Stimulated activated naive B cell treated with anti-CD40 and anti-IgM and Interleukin-4, amounts not matched to agents 10 μg/mL and 1 μg/mL and 100 μg/mL, for 72 hours (primary cell): ENCODE measurements around the gene TMEM80.
"Not testable (repeated sequence)": the region's sequence is repeated elsewhere in the genome, so short reads cannot be mapped to it uniquely, and the experiment has no call there.

Experiments
- ATAC-seq, 2 donors: fragments of 150-1000 bp; cut with Tn5 transposase; replicated peaks; 2 replicates each; pipeline ENCODE4 v1.10.0; 2021; ENCODE audit warnings: moderate library complexity in 1 of 2
- DNase-seq: peaks from one replicate; pipeline ENCODE4 v3.0.0; 2021
- H3K27ac Mint-ChIP-seq: one replicate; pipeline ENCODE4 v1.8.0; 2022; ENCODE audit warnings: mild to moderate bottlenecking, mixed read lengths
- H3K27me3 Mint-ChIP-seq, 2 donors: one replicate each; pipeline ENCODE4 v1.8.0; 2022; ENCODE audit warnings: mixed read lengths in 2 of 2
- H3K36me3 Mint-ChIP-seq, 2 donors: one replicate each; pipeline ENCODE4 v1.8.0; 2022; ENCODE audit warnings: mixed read lengths in 2 of 2, mild to moderate bottlenecking in 1 of 2
- H3K4me1 Mint-ChIP-seq, 2 donors: one replicate each; pipeline ENCODE4 v1.8.0; 2022; ENCODE audit warnings: mixed read lengths in 2 of 2, mild to moderate bottlenecking in 1 of 2
- H3K4me3 Mint-ChIP-seq, 2 donors: one replicate each; pipeline ENCODE4 v1.8.0; 2022; ENCODE audit warnings: mild to moderate bottlenecking in 2 of 2, mixed read lengths in 2 of 2, moderate library complexity in 1 of 2
- H3K9me3 Mint-ChIP-seq, 2 donors: one replicate each; pipeline ENCODE4 v1.8.0; 2022; ENCODE audit warnings: mixed read lengths in 2 of 2, mild to moderate bottlenecking in 1 of 2

Gene TMEM80

DNA sequence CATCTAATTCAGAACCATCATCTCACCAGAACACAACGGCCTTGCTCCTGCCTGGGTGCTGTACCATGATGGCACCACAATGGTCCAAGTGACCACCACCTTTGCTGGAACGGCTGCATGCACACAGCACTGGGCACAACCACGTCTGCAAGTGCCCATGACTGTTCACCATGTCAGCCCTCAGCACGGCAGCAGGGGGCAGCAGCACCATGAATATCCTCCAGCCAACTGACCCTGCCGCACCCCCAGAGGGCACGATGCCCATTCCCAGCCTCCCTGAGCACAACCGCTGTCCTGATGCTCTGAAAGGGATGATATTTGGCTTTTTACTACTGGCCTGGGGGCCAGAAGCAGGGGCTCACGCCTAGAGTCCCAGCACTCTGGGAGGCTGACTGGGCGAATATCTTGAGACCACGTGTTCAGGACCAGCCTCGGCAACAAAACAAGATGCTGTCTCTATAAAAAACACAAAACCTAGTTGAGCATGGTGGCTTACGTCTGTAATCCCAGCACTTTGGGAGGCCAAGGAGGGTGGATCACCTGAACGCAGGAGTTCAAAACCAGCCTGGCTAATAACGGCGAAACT lies 32.8 kb upstream of the TMEM80 start:
- Mint-ChIP-seq H3K4me1 (peaks cover 0 to 2% of the 10 kb centered on the region in 2 donors), H3K9me3 (no peaks in the 10 kb centered on the region), H3K36me3 (peaks cover 26 to 39% of the 10 kb centered on the region in 2 donors), H3K4me3 (no peak overlapping the region), H3K27me3 (no peaks in the 10 kb centered on the region), H3K27ac (no peak overlapping the region)
- DNase-seq: peak; percentile 27
- ATAC-seq: peak; percentile 83 to 91

GRCh38 chr11:665062-665703 lies 30.4 kb upstream of the TMEM80 start:
- H3K4me3 Mint-ChIP-seq: no peak overlapping the region

GRCh38 chr11:665704-666281 lies 29.8 kb upstream of the TMEM80 start:
- no peak for DNase-seq
- Mint-ChIP-seq H3K27me3 (no peaks in the 10 kb centered on the region), H3K4me1 (no peaks in the 10 kb centered on the region), H3K4me3 (no peak overlapping the region), H3K27ac (no peak overlapping the region), H3K9me3 (no peaks in the 10 kb centered on the region), H3K36me3 (peaks cover 20 to 36% of the 10 kb centered on the region in 2 donors)
- ATAC-seq: no peak

More at GRCh38 chr11:665062-665703, 30.4 kb upstream of the TMEM80 start:
- ATAC-seq (no peak), DNase-seq (no peak)
- H3K36me3 Mint-ChIP-seq: peaks cover 24 to 36% of the 10 kb centered on the region in 2 donors
- no peaks in the 10 kb centered on the region for H3K4me1 Mint-ChIP-seq
- no peaks in the 10 kb centered on the region for H3K9me3 Mint-ChIP-seq
- no peaks in the 10 kb centered on the region for H3K27me3 Mint-ChIP-seq
- no peak overlapping the region for H3K27ac Mint-ChIP-seq

DNA sequence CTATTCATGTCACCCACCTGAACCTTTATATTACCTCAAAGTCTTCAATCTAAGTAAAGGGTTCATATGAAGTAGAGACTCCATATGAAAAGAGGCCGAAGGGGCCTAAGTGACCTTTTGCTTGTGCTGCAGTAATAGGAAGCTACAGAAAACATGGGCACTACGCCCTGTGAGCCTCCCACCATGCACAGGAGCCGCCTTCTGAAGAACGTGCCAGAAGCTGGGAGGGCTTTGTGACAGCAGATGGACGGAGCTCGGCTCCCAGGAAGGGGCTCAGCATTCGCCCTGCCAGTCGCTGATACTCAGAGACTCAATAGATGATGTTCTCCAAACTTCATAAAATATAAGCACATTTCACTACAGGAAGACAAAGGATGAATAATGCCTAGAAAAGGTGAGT lies 21.8 kb upstream of the TMEM80 start:
- Mint-ChIP-seq H3K27me3 (no peaks in the 10 kb centered on the region), H3K27ac (no peak overlapping the region), H3K4me1 (no peaks in the 10 kb centered on the region), H3K36me3 (peaks cover 24 to 36% of the 10 kb centered on the region in 2 donors), H3K4me3 (no peak overlapping the region), H3K9me3 (no peaks in the 10 kb centered on the region)
- ATAC-seq: no peak
- no peak for DNase-seq

DNA sequence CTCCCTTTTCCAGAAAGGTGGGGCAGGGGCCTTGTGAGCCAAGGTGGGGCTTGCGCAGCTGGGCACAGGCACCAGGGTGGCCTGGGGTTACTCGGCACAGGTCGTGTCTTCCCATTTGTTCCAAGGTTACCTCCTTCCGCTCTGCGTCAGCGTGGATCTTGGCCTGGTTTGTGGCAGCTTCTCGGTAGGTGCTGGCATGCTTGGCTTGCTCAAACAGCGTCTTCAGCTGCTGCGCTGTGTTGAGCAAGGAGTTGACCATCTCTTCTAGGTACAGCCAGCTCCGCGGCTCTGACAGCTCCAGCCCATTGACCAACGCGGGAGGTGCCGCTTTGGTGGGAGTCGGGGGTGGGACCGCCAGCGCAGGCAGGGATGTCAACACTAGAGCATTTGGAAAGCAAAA lies 21.2 kb upstream of the TMEM80 start:
- Mint-ChIP-seq H3K4me3 (no peak overlapping the region), H3K27me3 (no peaks in the 10 kb centered on the region), H3K27ac (no peak overlapping the region), H3K4me1 (no peaks in the 10 kb centered on the region), H3K36me3 (peaks cover 30 to 38% of the 10 kb centered on the region in 2 donors), H3K9me3 (no peaks in the 10 kb centered on the region)
- DNase-seq: no peak
- no peak for ATAC-seq

GRCh38 chr11:678297-678696 lies 17.3 kb upstream of the TMEM80 start:
- Mint-ChIP-seq H3K27ac (no peak overlapping the region), H3K27me3 (no peaks in the 10 kb centered on the region), H3K4me1 (no peaks in the 10 kb centered on the region), H3K9me3 (no peaks in the 10 kb centered on the region), H3K36me3 (peaks cover 59% of the 10 kb centered on the region in 2 donors), H3K4me3 (no peak overlapping the region)
- DNase-seq (no peak), ATAC-seq (no peak)

DNA sequence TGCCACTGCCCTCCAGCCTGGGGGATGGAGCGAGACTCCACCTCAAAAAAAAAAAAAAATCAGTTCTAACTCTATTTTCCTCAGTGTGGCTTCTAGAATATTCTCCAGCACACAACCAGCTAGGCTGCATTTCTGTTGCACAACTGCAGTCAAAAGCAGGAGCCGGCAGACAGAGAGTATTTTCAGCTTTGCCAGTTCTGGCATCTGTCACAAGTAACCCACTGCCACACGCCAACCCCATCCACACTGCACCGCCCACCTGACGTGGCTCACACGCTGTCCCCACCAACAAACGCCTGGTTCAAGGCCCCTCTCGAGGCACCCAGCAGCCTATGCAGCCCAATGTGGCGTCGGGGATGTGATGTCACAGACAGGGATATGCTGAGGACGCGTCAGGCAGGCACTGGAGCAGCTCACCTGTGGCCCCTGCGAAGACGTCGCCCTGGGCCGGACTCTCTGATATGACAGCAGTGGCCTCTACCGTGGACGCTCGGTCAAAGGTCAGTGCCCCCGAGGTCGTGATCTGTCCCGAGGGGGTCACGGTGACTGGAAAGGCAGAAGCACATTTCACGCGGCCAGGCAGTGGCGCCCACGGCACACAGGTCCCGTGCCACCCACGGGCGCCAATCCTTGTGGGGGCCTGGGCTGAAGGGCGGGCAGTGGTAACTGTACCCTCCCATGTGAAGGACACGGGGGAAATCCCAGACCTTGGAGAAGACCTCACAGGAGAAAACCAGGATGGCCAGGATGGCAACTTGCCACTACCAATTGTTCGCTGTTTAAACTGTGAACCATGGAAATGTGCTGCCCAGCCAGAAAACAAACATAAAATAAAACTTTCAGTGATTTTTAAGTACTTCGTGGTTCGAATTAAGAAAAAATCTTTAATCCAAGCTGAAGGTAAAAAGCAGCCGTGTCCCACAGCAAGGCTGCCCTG lies 16.1 kb upstream of the TMEM80 start:
- Mint-ChIP-seq H3K27me3 (no peaks in the 10 kb centered on the region), H3K27ac (no peak overlapping the region), H3K36me3 (peaks cover 61 to 63% of the 10 kb centered on the region in 2 donors), H3K4me1 (no peaks in the 10 kb centered on the region), H3K4me3 (no peak overlapping the region), H3K9me3 (no peaks in the 10 kb centered on the region)
- ATAC-seq: no peak
- no peak for DNase-seq

- DNase-seq (no peak), ATAC-seq (no peak)
- Mint-ChIP-seq H3K27me3 (no peaks in the 10 kb centered on the region), H3K9me3 (no peaks in the 10 kb centered on the region), H3K4me3 (no peak overlapping the region), H3K27ac (peak overlapping the region; percentile 22), H3K4me1 (no peaks in the 10 kb centered on the region), H3K36me3 (peaks cover 58 to 69% of the 10 kb centered on the region in 2 donors)
Observed at GRCh38 chr11:680476-680875, 15.1 kb upstream of the TMEM80 start.

DNA sequence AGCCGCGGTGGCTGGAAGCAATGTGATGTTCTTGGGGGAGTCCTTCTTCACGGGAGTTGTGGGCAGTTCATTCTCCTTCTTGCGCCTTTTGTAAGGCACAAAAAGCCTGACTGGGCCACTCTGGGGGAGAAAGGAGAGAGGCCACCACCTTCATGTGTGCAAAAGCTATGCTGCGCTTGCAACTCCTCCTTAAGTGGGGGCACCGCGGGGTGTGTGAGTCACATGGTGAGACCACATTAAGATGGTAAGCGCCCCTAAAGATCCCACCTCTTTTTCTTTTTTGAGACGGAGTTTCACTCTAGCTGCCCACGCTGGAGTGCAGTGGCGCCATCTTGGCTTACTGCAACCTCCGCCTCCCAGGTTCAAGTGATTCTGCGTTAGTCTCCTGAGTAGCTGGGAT lies 14.6 kb upstream of the TMEM80 start:
- no peaks in the 10 kb centered on the region for H3K9me3 Mint-ChIP-seq
- peaks cover 55 to 70% of the 10 kb centered on the region in 2 donors for H3K36me3 Mint-ChIP-seq
- H3K4me1 Mint-ChIP-seq: no peaks in the 10 kb centered on the region
- H3K27me3 Mint-ChIP-seq: no peaks in the 10 kb centered on the region
- no peak overlapping the region for H3K27ac Mint-ChIP-seq
- DNase-seq: no peak
- ATAC-seq: no peak
- H3K4me3 Mint-ChIP-seq: no peak overlapping the region

DNA sequence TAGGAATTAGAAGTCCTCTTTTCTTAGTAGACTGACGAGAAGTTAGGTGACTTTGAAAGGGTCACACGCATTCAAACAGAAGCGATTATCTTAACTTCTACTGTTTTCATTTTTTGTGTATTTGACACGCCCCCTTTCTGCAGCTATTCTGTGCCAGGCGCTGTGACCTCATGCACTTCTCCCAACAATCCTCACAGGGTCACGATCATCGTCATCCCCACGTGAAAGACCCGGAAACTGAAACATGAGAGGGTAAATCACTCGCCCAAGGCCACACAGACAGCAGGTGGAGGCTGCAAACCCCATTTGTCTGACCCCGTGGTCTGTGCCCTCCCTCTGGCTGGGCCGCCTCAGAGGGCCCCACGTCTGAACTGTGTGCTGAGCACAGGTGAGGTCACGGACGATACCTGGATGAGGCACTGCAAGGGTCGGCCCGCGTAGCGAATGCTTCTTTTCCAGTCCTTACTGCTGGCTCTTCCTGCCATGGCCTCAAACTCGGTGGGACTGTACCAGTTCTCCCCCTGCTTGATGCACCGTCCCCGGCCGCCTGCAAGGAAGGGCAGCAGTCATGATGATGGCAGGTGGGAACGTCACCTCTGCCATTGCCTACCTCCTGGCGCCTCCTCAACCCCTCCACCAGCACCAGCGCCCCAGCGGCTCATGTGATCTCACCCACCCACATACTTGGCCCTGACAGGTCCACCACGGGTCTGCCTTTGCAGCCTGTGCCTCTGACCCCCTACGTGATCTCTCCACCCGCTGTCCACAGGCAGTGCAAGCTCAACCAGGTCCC lies 9.0 kb upstream of the TMEM80 start:
- Mint-ChIP-seq H3K36me3 (peaks cover 60% of the 10 kb centered on the region in 2 donors), H3K27me3 (no peaks in the 10 kb centered on the region), H3K4me1 (peaks cover 2 to 16% of the 10 kb centered on the region in 2 donors), H3K27ac (no peak overlapping the region), H3K9me3 (no peaks in the 10 kb centered on the region), H3K4me3 (no peak overlapping the region)
- no peak for DNase-seq
- no peak for ATAC-seq

GRCh38 chr11:687751-688150 lies 7.9 kb upstream of the TMEM80 start:
- peaks cover 9 to 27% of the 10 kb centered on the region in 2 donors for H3K4me1 Mint-ChIP-seq
- no peaks in the 10 kb centered on the region for H3K9me3 Mint-ChIP-seq
- no peak overlapping the region for H3K27ac Mint-ChIP-seq
- H3K4me3 Mint-ChIP-seq: no peak overlapping the region
- no peak for DNase-seq
- peaks cover 49 to 57% of the 10 kb centered on the region in 2 donors for H3K36me3 Mint-ChIP-seq
- ATAC-seq: no peak
- no peaks in the 10 kb centered on the region for H3K27me3 Mint-ChIP-seq

GRCh38 chr11:688681-689080 lies 6.9 kb upstream of the TMEM80 start:
- ATAC-seq (no peak), DNase-seq (no peak)
- Mint-ChIP-seq H3K36me3 (peaks cover 43 to 54% of the 10 kb centered on the region in 2 donors), H3K27ac (no peak overlapping the region), H3K27me3 (no peaks in the 10 kb centered on the region), H3K4me1 (peaks cover 18 to 36% of the 10 kb centered on the region in 2 donors), H3K9me3 (no peaks in the 10 kb centered on the region), H3K4me3 (no peak overlapping the region)

- no peaks in the 10 kb centered on the region for H3K9me3 Mint-ChIP-seq
- DNase-seq (no peak), ATAC-seq (no peak)
- no peaks in the 10 kb centered on the region for H3K27me3 Mint-ChIP-seq
- H3K4me3 Mint-ChIP-seq: no peak overlapping the region
- H3K4me1 Mint-ChIP-seq: peaks cover 23 to 40% of the 10 kb centered on the region in 2 donors
- peaks cover 34 to 47% of the 10 kb centered on the region in 2 donors for H3K36me3 Mint-ChIP-seq
- H3K27ac Mint-ChIP-seq: no peak overlapping the region
Observed at GRCh38 chr11:689625-690024, 6.0 kb upstream of the TMEM80 start.

DNA sequence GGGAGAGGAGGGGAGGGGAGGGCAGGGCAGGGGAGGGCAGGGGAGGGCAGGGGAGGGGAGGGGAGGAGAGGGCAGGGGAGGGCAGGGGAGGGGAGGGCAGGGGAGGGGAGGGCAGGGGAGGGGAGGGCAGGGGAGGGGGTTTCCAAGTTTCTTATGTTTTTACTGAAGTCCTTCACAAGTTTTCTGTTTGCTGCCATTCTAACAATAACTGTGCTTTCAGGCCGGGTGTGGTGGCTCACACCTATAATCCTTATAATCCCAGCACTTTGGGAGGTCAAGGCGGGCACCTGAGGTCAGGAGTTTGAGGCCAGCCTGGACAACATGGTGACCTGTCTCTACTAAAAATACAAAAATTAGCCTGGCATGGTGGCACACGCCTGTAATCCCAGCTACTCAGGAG lies 5.4 kb upstream of the TMEM80 start:
- not testable (repeated sequence) for ATAC-seq, DNase-seq, H3K4me3 Mint-ChIP-seq, H3K9me3 Mint-ChIP-seq, H3K27me3 Mint-ChIP-seq, H3K27ac Mint-ChIP-seq
- H3K4me1 Mint-ChIP-seq: peaks cover 23 to 40% of the 10 kb centered on the region in 2 donors
- H3K36me3 Mint-ChIP-seq: peaks cover 32 to 46% of the 10 kb centered on the region in 2 donors
